HG03108 (cell line): ENCODE results near the gene PCDH11Y.
A peak's percentile ranks its signal among the peaks of the same experiment; 100 is the strongest.
"Not testable (repeated sequence)": the region's sequence is repeated elsewhere in the genome, so short reads cannot be mapped to it uniquely, and the experiment has no call there.

ENCODE experiments used
- ATAC-seq: cut with Tn5 transposase; IDR thresholded peaks from one replicate; pipeline ENCODE4 v1.9.1; 2021; ENCODE audit warnings: moderate library complexity; ENCODE audit not compliant: unreplicated experiment

PCDH11Y gene

GRCh38 chrY:5000057-5000456 is at the start of gene PCDH11Y:
Gene PCDH11Y (plus strand): TSS chrY:5000296. CDS start chrY:5057100, 56,804 bp downstream.
- ATAC-seq = not testable (repeated sequence)

- not testable (repeated sequence) for ATAC-seq
These were observed 32.2 kb upstream of the PCDH11Y start for GRCh38 chrY:4967894-4968293.

- peak; percentile 96 for ATAC-seq
These were observed 8.2 kb upstream of the PCDH11Y start for GRCh38 chrY:4991743-4992400.

- ATAC-seq = not testable (repeated sequence)
These were observed 5.2 kb upstream of the PCDH11Y start for GRCh38 chrY:4994892-4995291.

- ATAC-seq = not testable (repeated sequence)
These were observed 2.5 kb downstream of the PCDH11Y start for GRCh38 chrY:5002476-5003184.

GRCh38 chrY:5038972-5039523 is 39.0 kb downstream of the PCDH11Y start:
- ATAC-seq = not testable (repeated sequence)

- ATAC-seq = not testable (repeated sequence)
These were observed 82.9 kb downstream of the PCDH11Y start for GRCh38 chrY:5083017-5083416.

GRCh38 chrY:5182998-5183397 is 182.9 kb downstream of the PCDH11Y start:
- not testable (repeated sequence) for ATAC-seq

- ATAC-seq = not testable (repeated sequence)
These were observed 215.0 kb downstream of the PCDH11Y start for GRCh38 chrY:5215116-5215515.

- ATAC-seq = not testable (repeated sequence)
These were observed 324.8 kb downstream of the PCDH11Y start for GRCh38 chrY:5324931-5325330.

- not testable (repeated sequence) for ATAC-seq
These were observed 342.1 kb downstream of the PCDH11Y start for GRCh38 chrY:5342220-5342619.

- not testable (repeated sequence) for ATAC-seq
These were observed 543.6 kb downstream of the PCDH11Y start for GRCh38 chrY:5543705-5544104.

- not testable (repeated sequence) for ATAC-seq
These were observed 638.5 kb downstream of the PCDH11Y start for GRCh38 chrY:5638589-5638988.

- ATAC-seq = not testable (repeated sequence)
These were observed 679.2 kb downstream of the PCDH11Y start for GRCh38 chrY:5679265-5679664.

GRCh38 chrY:5708727-5709126 is 708.6 kb downstream of the PCDH11Y start:
- ATAC-seq = not testable (repeated sequence)

GRCh38 chrY:5709788-5710381 is 709.8 kb downstream of the PCDH11Y start:
- ATAC-seq = not testable (repeated sequence)

- not testable (repeated sequence) for ATAC-seq
These were observed 761.3 kb downstream of the PCDH11Y start for GRCh38 chrY:5761403-5761802.

- not testable (repeated sequence) for ATAC-seq
These were observed 776.4 kb downstream of the PCDH11Y start for GRCh38 chrY:5776485-5776884.
